Cardiac fibroblast (primary cell): ENCODE data around the gene PC.

ENCODE experiments used
- DNase-seq, 2 donors: peaks; one replicate each; pipeline versions ENCODE4 v3.0.0 to v3.0.0-alpha.2; 2010; ENCODE audit warnings: low read depth in 2 of 2
- H3K4me3 ChIP-seq, 2 donors: replicated peaks in 1 of 2; 1 replicate in 1 of 2; 2 replicates in 1 of 2; pipeline ENCODE4 v1.5.1; 2011; ENCODE audit warnings: low read depth in 2 of 2, low read length in 2 of 2, mild to moderate bottlenecking in 2 of 2, moderate library complexity in 1 of 2
- CTCF ChIP-seq: IDR thresholded peaks from one replicate; pipeline ENCODE4 v1.5.1; 2011; ENCODE audit warnings: low read depth, mild to moderate bottlenecking, low read length, inconsistent platforms

PC gene

GRCh38 chr11:66850235-66850587 lies 108.0 kb downstream of the PC start:
- no peak overlapping the region for H3K4me3 ChIP-seq
- DNase-seq: no peak
- no peak for TF ChIP-seq CTCF

- TF ChIP-seq CTCF: no peak
- DNase-seq: no peak
- H3K4me3 ChIP-seq: no peak overlapping the region
Measured at GRCh38 chr11:66849501-66850234, 108.5 kb downstream of the PC start.

GRCh38 chr11:66848671-66849500 lies 109.3 kb downstream of the PC start:
- no peak for DNase-seq
- H3K4me3 ChIP-seq: no peak overlapping the region
- TF ChIP-seq CTCF: no peak

- no peak for DNase-seq
- no peak for TF ChIP-seq CTCF
Measured at GRCh38 chr11:66847461-66848232, 110.5 kb downstream of the PC start.

GRCh38 chr11:66846671-66847091 lies 111.5 kb downstream of the PC start:
- no peak for TF ChIP-seq CTCF
- DNase-seq: peak in 1 of 2 donors; percentile 59
- H3K4me3 ChIP-seq: no peak overlapping the region

More at GRCh38 chr11:66847461-66848232, 110.5 kb downstream of the PC start:
- H3K4me3 ChIP-seq: no peak overlapping the region

GRCh38 chr11:66845876-66846212 lies 112.3 kb downstream of the PC start:
- no peak overlapping the region for H3K4me3 ChIP-seq
- DNase-seq: no peak
- no peak for TF ChIP-seq CTCF
